Right lobe of liver (tissue), 4 donors: ENCODE data around the gene CCDC9B.

Source experiments
- POLR2A ChIP-seq: fragments of 450-650 bp; IDR thresholded peaks from one replicate; pipeline ENCODE4 v1.6.1; 2017; ENCODE audit warnings: antibody characterized with exemption, mild to moderate bottlenecking
- TF ChIP-seq, protein P1 (sequence below), 4 donors: fragments of 200-600 bp in 3 of 4; fragments of 450-650 bp in 1 of 4; IDR thresholded peaks; one replicate each; pipeline versions ENCODE4 v1.5.1 to v1.8.0; 2016 to 2022; ENCODE audit warnings: antibody characterized with exemption in 4 of 4, mild to moderate bottlenecking in 2 of 4
- donor health status: DM: no; HTN: no; CAD: no.
- donor health status: DM: no; HTN: no; CAD: no.
- donor health status: DM: no; HTN: yes; CAD: no.

DNA sequence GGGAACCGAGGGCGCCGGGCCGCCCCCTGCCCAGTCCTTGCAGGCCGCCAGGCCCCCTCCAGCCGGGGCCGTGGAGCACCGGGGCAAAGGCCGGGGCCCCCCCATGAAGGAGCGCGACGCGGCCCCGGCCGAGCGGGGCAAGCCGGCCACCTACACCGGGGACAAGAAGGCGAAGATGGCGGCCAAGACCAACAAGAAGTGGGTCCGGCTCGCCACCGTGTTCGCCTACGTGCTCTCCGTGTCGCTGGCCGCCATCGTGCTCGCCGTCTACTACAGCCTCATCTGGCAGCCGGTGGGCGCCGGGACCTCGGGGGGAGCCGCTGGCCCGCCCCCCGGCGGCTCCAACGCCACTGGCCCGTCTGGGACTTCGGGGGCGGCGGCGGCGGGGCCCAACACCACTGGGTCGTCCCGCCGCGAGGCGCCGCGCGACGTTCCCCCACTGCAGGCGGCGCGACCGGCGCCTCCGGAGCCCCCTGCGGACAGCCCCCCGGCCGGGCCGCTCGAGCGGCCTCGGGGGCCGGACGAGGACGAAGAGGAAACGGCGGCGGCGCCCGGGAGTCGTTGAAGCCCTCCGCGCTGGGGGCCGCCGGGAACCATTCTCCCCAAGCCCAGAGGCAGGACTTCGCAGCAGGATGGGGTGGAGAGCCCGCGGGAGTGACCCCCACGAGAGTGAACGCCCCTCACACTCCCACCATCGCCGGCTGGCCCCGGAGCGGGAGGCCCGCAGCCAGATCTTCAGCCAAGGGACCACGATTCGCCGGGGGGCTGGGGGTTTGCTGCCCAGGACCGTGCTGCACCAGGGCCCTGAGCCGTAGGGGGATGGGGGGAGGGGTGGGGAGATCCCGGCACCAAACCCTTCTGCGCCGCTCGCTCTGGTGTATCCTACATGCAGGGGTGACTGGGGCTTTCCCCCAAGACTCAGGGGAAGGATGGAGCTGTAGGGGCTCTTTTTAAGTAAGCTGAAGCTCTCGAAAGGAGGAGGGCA, 16.5 kb downstream of the CCDC9B start:
- TF ChIP-seq, protein P1, sequence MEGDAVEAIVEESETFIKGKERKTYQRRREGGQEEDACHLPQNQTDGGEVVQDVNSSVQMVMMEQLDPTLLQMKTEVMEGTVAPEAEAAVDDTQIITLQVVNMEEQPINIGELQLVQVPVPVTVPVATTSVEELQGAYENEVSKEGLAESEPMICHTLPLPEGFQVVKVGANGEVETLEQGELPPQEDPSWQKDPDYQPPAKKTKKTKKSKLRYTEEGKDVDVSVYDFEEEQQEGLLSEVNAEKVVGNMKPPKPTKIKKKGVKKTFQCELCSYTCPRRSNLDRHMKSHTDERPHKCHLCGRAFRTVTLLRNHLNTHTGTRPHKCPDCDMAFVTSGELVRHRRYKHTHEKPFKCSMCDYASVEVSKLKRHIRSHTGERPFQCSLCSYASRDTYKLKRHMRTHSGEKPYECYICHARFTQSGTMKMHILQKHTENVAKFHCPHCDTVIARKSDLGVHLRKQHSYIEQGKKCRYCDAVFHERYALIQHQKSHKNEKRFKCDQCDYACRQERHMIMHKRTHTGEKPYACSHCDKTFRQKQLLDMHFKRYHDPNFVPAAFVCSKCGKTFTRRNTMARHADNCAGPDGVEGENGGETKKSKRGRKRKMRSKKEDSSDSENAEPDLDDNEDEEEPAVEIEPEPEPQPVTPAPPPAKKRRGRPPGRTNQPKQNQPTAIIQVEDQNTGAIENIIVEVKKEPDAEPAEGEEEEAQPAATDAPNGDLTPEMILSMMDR (IDR thresholded peaks at IDR 0.05): no peak
- no peak for TF ChIP-seq POLR2A
